ENCODE data around the gene PROS1. TPM values are rescaled to one million over a fixed set of nuclear protein-coding genes. Genes with fewer than 3 reads are reported as not detected.

Gene PROS1
- total RNA-seq, 1 experiment from 2014 or later, result 1.3 TPM

DNA sequence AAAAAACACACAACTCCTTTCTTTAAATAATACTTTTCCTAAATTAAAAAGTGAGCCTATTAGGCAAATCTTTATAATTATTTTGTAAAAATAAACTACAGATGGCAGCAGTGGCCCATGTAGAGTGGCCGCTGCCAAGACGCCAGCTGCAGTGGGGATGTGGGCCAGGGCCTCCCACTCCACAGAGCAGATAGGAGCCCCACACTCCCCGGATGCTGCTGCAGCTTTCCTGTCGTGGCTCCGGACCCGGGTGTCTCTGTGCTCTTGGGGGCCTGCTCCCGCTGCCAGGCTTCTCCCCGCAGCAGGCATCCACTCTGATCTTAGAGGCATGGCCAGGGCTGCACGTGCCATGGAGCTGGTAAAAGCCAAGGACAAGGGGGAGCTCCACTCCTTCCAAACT is 67.5 kb downstream of the PROS1 start:
- H4K20me1 ChIP-seq (ENCODE audit: control insufficient read depth, insufficient read depth, insufficient read length), result no peaks in the 10 kb centered on the region
- H4K91ac ChIP-seq (ENCODE audit: insufficient read length, low read depth, low read length), result no peak overlapping the region
- H3K18ac ChIP-seq (ENCODE audit: insufficient read length, low read depth, low read length), result no peak overlapping the region
- DNase-seq, result no peak
- H2BK20ac ChIP-seq (ENCODE audit: low read depth, low read length, poor library complexity, severe bottlenecking), result no peak overlapping the region
- peaks cover 77 to 84% of the 10 kb centered on the region in 2 experiments for H3K9me3 Mint-ChIP-seq
- H3K36me3 Mint-ChIP-seq (ENCODE audit: insufficient read depth in 1 of 3, low read depth in 3 of 3), result peaks cover 2 to 12% (median 5%) of the 10 kb centered on the region in 3 experiments; a peak in 6 of 7 replicates
- H3K4me1 Mint-ChIP-seq, result no peaks in the 10 kb centered on the region
- H2BK120ac ChIP-seq (ENCODE audit: low read depth, low read length, poor library complexity, severe bottlenecking), result no peak overlapping the region
- H3K4ac ChIP-seq (ENCODE audit: low read depth, low read length), result no peak overlapping the region
- no peak overlapping the region for H3K23ac ChIP-seq (ENCODE audit: insufficient read length, low read depth, low read length)
- TF ChIP-seq, protein P1, sequence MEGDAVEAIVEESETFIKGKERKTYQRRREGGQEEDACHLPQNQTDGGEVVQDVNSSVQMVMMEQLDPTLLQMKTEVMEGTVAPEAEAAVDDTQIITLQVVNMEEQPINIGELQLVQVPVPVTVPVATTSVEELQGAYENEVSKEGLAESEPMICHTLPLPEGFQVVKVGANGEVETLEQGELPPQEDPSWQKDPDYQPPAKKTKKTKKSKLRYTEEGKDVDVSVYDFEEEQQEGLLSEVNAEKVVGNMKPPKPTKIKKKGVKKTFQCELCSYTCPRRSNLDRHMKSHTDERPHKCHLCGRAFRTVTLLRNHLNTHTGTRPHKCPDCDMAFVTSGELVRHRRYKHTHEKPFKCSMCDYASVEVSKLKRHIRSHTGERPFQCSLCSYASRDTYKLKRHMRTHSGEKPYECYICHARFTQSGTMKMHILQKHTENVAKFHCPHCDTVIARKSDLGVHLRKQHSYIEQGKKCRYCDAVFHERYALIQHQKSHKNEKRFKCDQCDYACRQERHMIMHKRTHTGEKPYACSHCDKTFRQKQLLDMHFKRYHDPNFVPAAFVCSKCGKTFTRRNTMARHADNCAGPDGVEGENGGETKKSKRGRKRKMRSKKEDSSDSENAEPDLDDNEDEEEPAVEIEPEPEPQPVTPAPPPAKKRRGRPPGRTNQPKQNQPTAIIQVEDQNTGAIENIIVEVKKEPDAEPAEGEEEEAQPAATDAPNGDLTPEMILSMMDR (conservative IDR thresholded peaks at IDR 0.05), result no peak
- H2AFZ ChIP-seq (ENCODE audit: low read length), result no peak overlapping the region
- no peak overlapping the region for H4K5ac ChIP-seq (ENCODE audit: insufficient read length, low read depth, low read length)
- H3K4me3 Mint-ChIP-seq, result no peak overlapping the region
- no peak overlapping the region for H2BK5ac ChIP-seq (ENCODE audit: insufficient read length, low read length)
- H3K56ac ChIP-seq (ENCODE audit: insufficient read length, low read depth, low read length), result no peak overlapping the region
- H4K8ac ChIP-seq (replicated peaks; ENCODE audit: insufficient read length, low read depth, low read length), result no peak overlapping the region
- H2BK12ac ChIP-seq (ENCODE audit: insufficient read length, low read depth, low read length), result no peak overlapping the region
- H2AK5ac ChIP-seq (ENCODE audit: insufficient read length, low read length), result no peak overlapping the region
- H3K14ac ChIP-seq (ENCODE audit: insufficient read depth, low read length), result no peak overlapping the region
- no peaks in the 10 kb centered on the region for H3K79me2 ChIP-seq (ENCODE audit: insufficient read depth, low read length)
- no peaks in the 10 kb centered on the region for H3K4me1 ChIP-seq (ENCODE audit: insufficient read depth, low read length)
- H2BK15ac ChIP-seq (ENCODE audit: low read depth, low read length), result no peak overlapping the region
- H3K4me2 ChIP-seq (ENCODE audit: insufficient read depth, insufficient read length, low read length), result no peak overlapping the region
- H3K79me1 ChIP-seq (ENCODE audit: insufficient read depth, low read depth, low read length, poor library complexity, severe bottlenecking), result no peaks in the 10 kb centered on the region
- H3K9me3 ChIP-seq (ENCODE audit: control insufficient read depth, low read depth, low read length), result peaks cover 25% of the 10 kb centered on the region
- no peak overlapping the region for H3K27ac ChIP-seq (ENCODE audit: insufficient read length, low read depth, low read length)
- H3K27me3 Mint-ChIP-seq (ENCODE audit: low read depth), result peaks cover 5% of the 10 kb centered on the region; the same call in 1 of the 2 replicates
- WGBS (ENCODE audit: extremely low coverage, insufficient read length, low lambda C conversion rate), result no CpG with 5 or more reads among the region's 9 CpGs
- H3K23me2 ChIP-seq (ENCODE audit: insufficient read length, low read depth, low read length, poor library complexity, severe bottlenecking), result no peaks in the 10 kb centered on the region
- no peak overlapping the region for H3T11ph ChIP-seq (ENCODE audit: low read length)
- no peaks in the 10 kb centered on the region for H3K27me3 ChIP-seq (ENCODE audit: insufficient read depth, low read length)
- no peak overlapping the region for H3K27ac Mint-ChIP-seq
- H3K9ac ChIP-seq (ENCODE audit: extremely low read depth, insufficient read length, low read length), result no peak overlapping the region

Measured in H9 (cell line).